ENCODE measurements around the gene RYR2.

DNA sequence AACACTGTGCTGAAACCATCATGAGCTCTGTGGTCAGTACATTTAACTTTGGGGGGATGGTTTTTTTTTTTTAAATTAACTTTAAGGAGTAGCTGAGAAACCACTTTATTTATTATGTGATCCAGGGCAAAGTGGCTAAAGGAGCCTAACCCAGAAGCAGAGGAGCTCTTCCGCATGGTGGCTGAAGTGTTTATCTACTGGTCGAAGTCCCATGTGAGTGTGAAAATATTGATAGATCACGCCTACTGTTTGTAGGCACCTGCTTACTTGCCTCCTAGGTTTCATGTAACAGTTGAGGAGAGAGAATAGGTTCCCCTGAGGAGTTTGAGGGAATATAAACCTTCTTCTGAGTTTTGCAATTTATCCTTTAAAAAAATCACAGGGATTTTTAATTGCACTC lies 667.4 kb downstream of the RYR2 start:
- TF ChIP-seq, protein P1, sequence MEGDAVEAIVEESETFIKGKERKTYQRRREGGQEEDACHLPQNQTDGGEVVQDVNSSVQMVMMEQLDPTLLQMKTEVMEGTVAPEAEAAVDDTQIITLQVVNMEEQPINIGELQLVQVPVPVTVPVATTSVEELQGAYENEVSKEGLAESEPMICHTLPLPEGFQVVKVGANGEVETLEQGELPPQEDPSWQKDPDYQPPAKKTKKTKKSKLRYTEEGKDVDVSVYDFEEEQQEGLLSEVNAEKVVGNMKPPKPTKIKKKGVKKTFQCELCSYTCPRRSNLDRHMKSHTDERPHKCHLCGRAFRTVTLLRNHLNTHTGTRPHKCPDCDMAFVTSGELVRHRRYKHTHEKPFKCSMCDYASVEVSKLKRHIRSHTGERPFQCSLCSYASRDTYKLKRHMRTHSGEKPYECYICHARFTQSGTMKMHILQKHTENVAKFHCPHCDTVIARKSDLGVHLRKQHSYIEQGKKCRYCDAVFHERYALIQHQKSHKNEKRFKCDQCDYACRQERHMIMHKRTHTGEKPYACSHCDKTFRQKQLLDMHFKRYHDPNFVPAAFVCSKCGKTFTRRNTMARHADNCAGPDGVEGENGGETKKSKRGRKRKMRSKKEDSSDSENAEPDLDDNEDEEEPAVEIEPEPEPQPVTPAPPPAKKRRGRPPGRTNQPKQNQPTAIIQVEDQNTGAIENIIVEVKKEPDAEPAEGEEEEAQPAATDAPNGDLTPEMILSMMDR (IDR thresholded peaks at IDR 0.05), result no peak
- no peak for TF ChIP-seq POLR2A (IDR thresholded peaks at IDR 0.05)
